ENCODE measurements around the gene TCERG1. TPM values are rescaled to one million over a fixed set of nuclear protein-coding genes. Genes with fewer than 3 reads are reported as not detected.

TCERG1 gene
- total RNA-seq, 1 experiment from 2014 or later = 112 TPM

GRCh38 chr5:146519554-146519953, 72.4 kb downstream of the TCERG1 start:
- Mint-ChIP-seq H3K4me3 (no peak overlapping the region), H3K4me1 (peaks cover 12% of the 10 kb centered on the region in 2 experiments), H3K27ac (no peak overlapping the region), H3K9me3 (no peaks in the 10 kb centered on the region), H3K36me3 (ENCODE audit: insufficient read depth in 1 of 3, low read depth in 3 of 3) (no peaks in the 10 kb centered on the region), H3K27me3 (ENCODE audit: low read depth) (no peaks in the 10 kb centered on the region)
- no peaks in the 10 kb centered on the region for H4K20me1 ChIP-seq (ENCODE audit: control insufficient read depth, insufficient read depth, insufficient read length)
- no peak overlapping the region for H2AFZ ChIP-seq (ENCODE audit: low read length)
- H3K4ac ChIP-seq (ENCODE audit: low read depth, low read length) = no peak overlapping the region
- no peak overlapping the region for H2BK20ac ChIP-seq (ENCODE audit: low read depth, low read length, poor library complexity, severe bottlenecking)
- no peaks in the 10 kb centered on the region for H3K79me1 ChIP-seq (ENCODE audit: insufficient read depth, low read depth, low read length, poor library complexity, severe bottlenecking)
- H4K8ac ChIP-seq (replicated peaks; ENCODE audit: insufficient read length, low read depth, low read length) = no peak overlapping the region
- no peaks in the 10 kb centered on the region for H3K9me3 ChIP-seq (ENCODE audit: control insufficient read depth, low read depth, low read length)
- H2BK15ac ChIP-seq (ENCODE audit: low read depth, low read length) = no peak overlapping the region
- H3K9ac ChIP-seq (ENCODE audit: extremely low read depth, insufficient read length, low read length) = no peak overlapping the region
- WGBS (ENCODE audit: extremely low coverage, insufficient read length, low lambda C conversion rate) = no CpG with 5 or more reads among the region's 2 CpGs
- no peak overlapping the region for H2BK5ac ChIP-seq (ENCODE audit: insufficient read length, low read length)
- no peak overlapping the region for H3K56ac ChIP-seq (ENCODE audit: insufficient read length, low read depth, low read length)
- H3K79me2 ChIP-seq (ENCODE audit: insufficient read depth, low read length) = no peaks in the 10 kb centered on the region
- H3K27me3 ChIP-seq (ENCODE audit: insufficient read depth, low read length) = no peaks in the 10 kb centered on the region
- H3K27ac ChIP-seq (ENCODE audit: insufficient read length, low read depth, low read length) = no peak overlapping the region
- H3K18ac ChIP-seq (ENCODE audit: insufficient read length, low read depth, low read length) = no peak overlapping the region
- H3T11ph ChIP-seq (ENCODE audit: low read length) = no peak overlapping the region
- no peak overlapping the region for H2AK5ac ChIP-seq (ENCODE audit: insufficient read length, low read length)
- no peak overlapping the region for H2BK120ac ChIP-seq (ENCODE audit: low read depth, low read length, poor library complexity, severe bottlenecking)
- no peak overlapping the region for H3K23ac ChIP-seq (ENCODE audit: insufficient read length, low read depth, low read length)
- no peak for TF ChIP-seq CTCF (conservative IDR thresholded peaks at IDR 0.05)
- H3K4me2 ChIP-seq (ENCODE audit: insufficient read depth, insufficient read length, low read length) = no peak overlapping the region
- H3K4me1 ChIP-seq (ENCODE audit: insufficient read depth, low read length) = no peaks in the 10 kb centered on the region; the same call in 1 of the 2 replicates
- no peak overlapping the region for H4K91ac ChIP-seq (ENCODE audit: insufficient read length, low read depth, low read length)
- no peak overlapping the region for H4K5ac ChIP-seq (ENCODE audit: insufficient read length, low read depth, low read length)
- DNase-seq = no peak
- H3K23me2 ChIP-seq (ENCODE audit: insufficient read length, low read depth, low read length, poor library complexity, severe bottlenecking) = no peaks in the 10 kb centered on the region
- no peak overlapping the region for H3K14ac ChIP-seq (ENCODE audit: insufficient read depth, low read length)
- no peak overlapping the region for H2BK12ac ChIP-seq (ENCODE audit: insufficient read length, low read depth, low read length)
